ENCODE data around the gene RAB1A.

The RAB1A gene

GRCh38 chr2:65081232-65081685 is 48.6 kb downstream of the RAB1A start:
- peaks cover 62% of the 10 kb centered on the region for H3K36me3 ChIP-seq (ENCODE audit: insufficient read depth, low read length)
- no peak overlapping the region for H3K27ac ChIP-seq (ENCODE audit: low read depth, low read length)

GRCh38 chr2:65079017-65079416 is 50.9 kb downstream of the RAB1A start:
- H3K4me1 ChIP-seq (ENCODE audit: insufficient read depth, low read length), result peaks cover 24% of the 10 kb centered on the region
- H3K4me3 ChIP-seq (ENCODE audit: low read depth in 1 of 2, low read length in 2 of 2), result no peak overlapping the region
- H3K9me3 ChIP-seq (ENCODE audit: low read length), result no peaks in the 10 kb centered on the region
- no peak overlapping the region for H3K9ac ChIP-seq (ENCODE audit: low read length)
- H3K27me3 ChIP-seq (ENCODE audit: control insufficient read depth in 1 of 2, insufficient read depth in 2 of 2, low read length in 2 of 2), result no peaks in the 10 kb centered on the region
- H3K36me3 ChIP-seq (ENCODE audit: insufficient read depth, low read length), result peaks cover 42% of the 10 kb centered on the region
- H3K27ac ChIP-seq (ENCODE audit: low read depth, low read length), result no peak overlapping the region

More at GRCh38 chr2:65081232-65081685, 48.6 kb downstream of the RAB1A start:
- peaks cover 4% of the 10 kb centered on the region for H3K4me1 ChIP-seq (ENCODE audit: insufficient read depth, low read length)
- no peak overlapping the region for H3K9ac ChIP-seq (ENCODE audit: low read length)
- H3K4me3 ChIP-seq (ENCODE audit: low read depth in 1 of 2, low read length in 2 of 2), result no peak overlapping the region
- no peaks in the 10 kb centered on the region for H3K9me3 ChIP-seq (ENCODE audit: low read length)
- no peaks in the 10 kb centered on the region for H3K27me3 ChIP-seq (ENCODE audit: control insufficient read depth in 1 of 2, insufficient read depth in 2 of 2, low read length in 2 of 2)

GRCh38 chr2:65077898-65078297 is 52.0 kb downstream of the RAB1A start:
- peaks cover 33% of the 10 kb centered on the region for H3K4me1 ChIP-seq (ENCODE audit: insufficient read depth, low read length)
- H3K27me3 ChIP-seq (ENCODE audit: control insufficient read depth in 1 of 2, insufficient read depth in 2 of 2, low read length in 2 of 2), result no peaks in the 10 kb centered on the region
- no peak overlapping the region for H3K9ac ChIP-seq (ENCODE audit: low read length)
- no peak overlapping the region for H3K4me3 ChIP-seq (ENCODE audit: low read depth in 1 of 2, low read length in 2 of 2)
- H3K9me3 ChIP-seq (ENCODE audit: low read length), result no peaks in the 10 kb centered on the region
- peaks cover 42% of the 10 kb centered on the region for H3K36me3 ChIP-seq (ENCODE audit: insufficient read depth, low read length)
- H3K27ac ChIP-seq (ENCODE audit: low read depth, low read length), result no peak overlapping the region

- Histone ChIP-seq H3K9me3 (ENCODE audit: low read length) (no peaks in the 10 kb centered on the region), H3K36me3 (ENCODE audit: insufficient read depth, low read length) (peaks cover 46% of the 10 kb centered on the region), H3K27ac (ENCODE audit: low read depth, low read length) (peak overlapping the region; percentile 5), H3K4me3 (ENCODE audit: low read depth in 1 of 2, low read length in 2 of 2) (no peak overlapping the region), H3K9ac (ENCODE audit: low read length) (no peak overlapping the region), H3K27me3 (ENCODE audit: control insufficient read depth in 1 of 2, insufficient read depth in 2 of 2, low read length in 2 of 2) (no peaks in the 10 kb centered on the region), H3K4me1 (ENCODE audit: insufficient read depth, low read length) (peaks cover 33% of the 10 kb centered on the region)
Observed at GRCh38 chr2:65076345-65076710, 53.6 kb downstream of the RAB1A start.

GRCh38 chr2:65075605-65076344 is 54.1 kb downstream of the RAB1A start:
- H3K27ac ChIP-seq (ENCODE audit: low read depth, low read length), result peak overlapping the region; percentile 5

GRCh38 chr2:65075176-65075575 is 54.7 kb downstream of the RAB1A start:
- no peaks in the 10 kb centered on the region for H3K27me3 ChIP-seq (ENCODE audit: control insufficient read depth in 1 of 2, insufficient read depth in 2 of 2, low read length in 2 of 2)
- H3K9me3 ChIP-seq (ENCODE audit: low read length), result no peaks in the 10 kb centered on the region
- no peak overlapping the region for H3K4me3 ChIP-seq (ENCODE audit: low read depth in 1 of 2, low read length in 2 of 2)
- no peak overlapping the region for H3K9ac ChIP-seq (ENCODE audit: low read length)
- peaks cover 57% of the 10 kb centered on the region for H3K36me3 ChIP-seq (ENCODE audit: insufficient read depth, low read length)
- no peak overlapping the region for H3K27ac ChIP-seq (ENCODE audit: low read depth, low read length)
- peaks cover 42% of the 10 kb centered on the region for H3K4me1 ChIP-seq (ENCODE audit: insufficient read depth, low read length)

More at GRCh38 chr2:65075605-65076344, 54.1 kb downstream of the RAB1A start:
- Histone ChIP-seq H3K9ac (ENCODE audit: low read length) (no peak overlapping the region), H3K4me1 (ENCODE audit: insufficient read depth, low read length) (peaks cover 36% of the 10 kb centered on the region), H3K36me3 (ENCODE audit: insufficient read depth, low read length) (peaks cover 51% of the 10 kb centered on the region), H3K9me3 (ENCODE audit: low read length) (no peaks in the 10 kb centered on the region), H3K4me3 (ENCODE audit: low read depth in 1 of 2, low read length in 2 of 2) (no peak overlapping the region), H3K27me3 (ENCODE audit: control insufficient read depth in 1 of 2, insufficient read depth in 2 of 2, low read length in 2 of 2) (no peaks in the 10 kb centered on the region)

- Histone ChIP-seq H3K4me1 (ENCODE audit: insufficient read depth, low read length) (peaks cover 53% of the 10 kb centered on the region), H3K27ac (ENCODE audit: low read depth, low read length) (no peak overlapping the region), H3K27me3 (ENCODE audit: control insufficient read depth in 1 of 2, insufficient read depth in 2 of 2, low read length in 2 of 2) (no peaks in the 10 kb centered on the region), H3K9ac (ENCODE audit: low read length) (no peak overlapping the region), H3K4me3 (ENCODE audit: low read depth in 1 of 2, low read length in 2 of 2) (no peak overlapping the region), H3K36me3 (ENCODE audit: insufficient read depth, low read length) (peaks cover 57% of the 10 kb centered on the region), H3K9me3 (ENCODE audit: low read length) (no peaks in the 10 kb centered on the region)
Observed at GRCh38 chr2:65073879-65074565, 55.9 kb downstream of the RAB1A start.

GRCh38 chr2:65072181-65072970 is 57.5 kb downstream of the RAB1A start:
- peaks cover 63% of the 10 kb centered on the region for H3K4me1 ChIP-seq (ENCODE audit: insufficient read depth, low read length)

GRCh38 chr2:65071499-65072180 is 58.3 kb downstream of the RAB1A start:
- Histone ChIP-seq H3K27ac (ENCODE audit: low read depth, low read length) (no peak overlapping the region), H3K36me3 (ENCODE audit: insufficient read depth, low read length) (peaks cover 40% of the 10 kb centered on the region), H3K4me1 (ENCODE audit: insufficient read depth, low read length) (peaks cover 63% of the 10 kb centered on the region), H3K4me3 (ENCODE audit: low read depth in 1 of 2, low read length in 2 of 2) (no peak overlapping the region), H3K9ac (ENCODE audit: low read length) (no peak overlapping the region), H3K9me3 (ENCODE audit: low read length) (no peaks in the 10 kb centered on the region), H3K27me3 (ENCODE audit: control insufficient read depth in 1 of 2, insufficient read depth in 2 of 2, low read length in 2 of 2) (no peaks in the 10 kb centered on the region)

More at GRCh38 chr2:65072181-65072970, 57.5 kb downstream of the RAB1A start:
- peaks cover 45% of the 10 kb centered on the region for H3K36me3 ChIP-seq (ENCODE audit: insufficient read depth, low read length)
- H3K27ac ChIP-seq (ENCODE audit: low read depth, low read length), result no peak overlapping the region
- no peaks in the 10 kb centered on the region for H3K27me3 ChIP-seq (ENCODE audit: control insufficient read depth in 1 of 2, insufficient read depth in 2 of 2, low read length in 2 of 2)
- H3K4me3 ChIP-seq (ENCODE audit: low read depth in 1 of 2, low read length in 2 of 2), result no peak overlapping the region
- H3K9ac ChIP-seq (ENCODE audit: low read length), result no peak overlapping the region
- H3K9me3 ChIP-seq (ENCODE audit: low read length), result no peaks in the 10 kb centered on the region

- Histone ChIP-seq H3K9me3 (ENCODE audit: low read length) (no peaks in the 10 kb centered on the region), H3K4me1 (ENCODE audit: insufficient read depth, low read length) (peaks cover 58% of the 10 kb centered on the region), H3K27ac (ENCODE audit: low read depth, low read length) (peak overlapping the region; percentile 17), H3K9ac (ENCODE audit: low read length) (no peak overlapping the region), H3K36me3 (ENCODE audit: insufficient read depth, low read length) (peaks cover 40% of the 10 kb centered on the region), H3K4me3 (ENCODE audit: low read depth in 1 of 2, low read length in 2 of 2) (no peak overlapping the region), H3K27me3 (ENCODE audit: control insufficient read depth in 1 of 2, insufficient read depth in 2 of 2, low read length in 2 of 2) (no peaks in the 10 kb centered on the region)
Observed at GRCh38 chr2:65070856-65071255, 59.0 kb downstream of the RAB1A start.
